Neural cell (in vitro differentiated cells): ENCODE data around the gene MAML2.

Experiments used
- RAD21 ChIP-seq: fragments of 450-650 bp; conservative IDR thresholded peaks from 2 replicates; pipeline ENCODE4 v1.6.1; 2014; ENCODE audit warnings: antibody characterized with exemption, mild to moderate bottlenecking, moderate library complexity
- TF ChIP-seq, protein P1 (sequence below): fragments of 450-650 bp; IDR thresholded peaks from 2 replicates; pipeline ENCODE4 v1.5.1; 2014; ENCODE audit warnings: antibody characterized with exemption, mild to moderate bottlenecking, moderate library complexity; ENCODE audit not compliant: poor library complexity, severe bottlenecking
- TF ChIP-seq, protein P2 (sequence below): IDR thresholded peaks from 2 replicates; pipeline ENCODE4 v1.6.1; 2012; ENCODE audit warnings: borderline replicate concordance

DNA sequence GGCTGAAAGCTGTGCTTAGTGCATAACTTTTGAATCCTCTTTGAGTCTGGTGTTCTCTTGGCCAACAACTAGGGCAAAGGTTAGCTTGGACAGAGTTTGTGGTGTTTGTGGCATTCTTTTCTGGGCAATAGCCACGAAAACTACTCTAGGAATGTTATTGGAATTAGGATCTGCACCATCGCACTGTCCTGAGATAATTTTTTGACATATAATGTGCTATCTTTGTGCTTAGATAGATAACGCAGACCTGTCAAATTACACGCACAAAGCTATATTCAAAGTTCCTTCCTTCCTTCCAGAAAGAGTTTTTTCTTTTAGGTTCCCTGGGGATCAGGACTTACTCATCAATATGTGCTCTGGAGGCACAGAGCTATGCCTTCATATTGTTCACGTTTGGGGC lies 252.3 kb downstream of the MAML2 start:
- TF ChIP-seq RAD21: no peak
- TF ChIP-seq, protein P1, sequence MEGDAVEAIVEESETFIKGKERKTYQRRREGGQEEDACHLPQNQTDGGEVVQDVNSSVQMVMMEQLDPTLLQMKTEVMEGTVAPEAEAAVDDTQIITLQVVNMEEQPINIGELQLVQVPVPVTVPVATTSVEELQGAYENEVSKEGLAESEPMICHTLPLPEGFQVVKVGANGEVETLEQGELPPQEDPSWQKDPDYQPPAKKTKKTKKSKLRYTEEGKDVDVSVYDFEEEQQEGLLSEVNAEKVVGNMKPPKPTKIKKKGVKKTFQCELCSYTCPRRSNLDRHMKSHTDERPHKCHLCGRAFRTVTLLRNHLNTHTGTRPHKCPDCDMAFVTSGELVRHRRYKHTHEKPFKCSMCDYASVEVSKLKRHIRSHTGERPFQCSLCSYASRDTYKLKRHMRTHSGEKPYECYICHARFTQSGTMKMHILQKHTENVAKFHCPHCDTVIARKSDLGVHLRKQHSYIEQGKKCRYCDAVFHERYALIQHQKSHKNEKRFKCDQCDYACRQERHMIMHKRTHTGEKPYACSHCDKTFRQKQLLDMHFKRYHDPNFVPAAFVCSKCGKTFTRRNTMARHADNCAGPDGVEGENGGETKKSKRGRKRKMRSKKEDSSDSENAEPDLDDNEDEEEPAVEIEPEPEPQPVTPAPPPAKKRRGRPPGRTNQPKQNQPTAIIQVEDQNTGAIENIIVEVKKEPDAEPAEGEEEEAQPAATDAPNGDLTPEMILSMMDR: no peak
- TF ChIP-seq, protein P2, sequence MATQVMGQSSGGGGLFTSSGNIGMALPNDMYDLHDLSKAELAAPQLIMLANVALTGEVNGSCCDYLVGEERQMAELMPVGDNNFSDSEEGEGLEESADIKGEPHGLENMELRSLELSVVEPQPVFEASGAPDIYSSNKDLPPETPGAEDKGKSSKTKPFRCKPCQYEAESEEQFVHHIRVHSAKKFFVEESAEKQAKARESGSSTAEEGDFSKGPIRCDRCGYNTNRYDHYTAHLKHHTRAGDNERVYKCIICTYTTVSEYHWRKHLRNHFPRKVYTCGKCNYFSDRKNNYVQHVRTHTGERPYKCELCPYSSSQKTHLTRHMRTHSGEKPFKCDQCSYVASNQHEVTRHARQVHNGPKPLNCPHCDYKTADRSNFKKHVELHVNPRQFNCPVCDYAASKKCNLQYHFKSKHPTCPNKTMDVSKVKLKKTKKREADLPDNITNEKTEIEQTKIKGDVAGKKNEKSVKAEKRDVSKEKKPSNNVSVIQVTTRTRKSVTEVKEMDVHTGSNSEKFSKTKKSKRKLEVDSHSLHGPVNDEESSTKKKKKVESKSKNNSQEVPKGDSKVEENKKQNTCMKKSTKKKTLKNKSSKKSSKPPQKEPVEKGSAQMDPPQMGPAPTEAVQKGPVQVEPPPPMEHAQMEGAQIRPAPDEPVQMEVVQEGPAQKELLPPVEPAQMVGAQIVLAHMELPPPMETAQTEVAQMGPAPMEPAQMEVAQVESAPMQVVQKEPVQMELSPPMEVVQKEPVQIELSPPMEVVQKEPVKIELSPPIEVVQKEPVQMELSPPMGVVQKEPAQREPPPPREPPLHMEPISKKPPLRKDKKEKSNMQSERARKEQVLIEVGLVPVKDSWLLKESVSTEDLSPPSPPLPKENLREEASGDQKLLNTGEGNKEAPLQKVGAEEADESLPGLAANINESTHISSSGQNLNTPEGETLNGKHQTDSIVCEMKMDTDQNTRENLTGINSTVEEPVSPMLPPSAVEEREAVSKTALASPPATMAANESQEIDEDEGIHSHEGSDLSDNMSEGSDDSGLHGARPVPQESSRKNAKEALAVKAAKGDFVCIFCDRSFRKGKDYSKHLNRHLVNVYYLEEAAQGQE: no peak
